Measurements from ENCODE around the gene FZR1. TPM values are rescaled to one million over a fixed set of nuclear protein-coding genes. Genes with fewer than 3 reads are reported as not detected.
"Not testable (repeated sequence)": the region's sequence is repeated elsewhere in the genome, so short reads cannot be mapped to it uniquely, and the experiment has no call there.

Gene FZR1
- total RNA-seq, 2 experiments from 2014 or later = 40.8 to 50.7 TPM

- H3K4me1 Mint-ChIP-seq = no peaks in the 10 kb centered on the region
- H3K27me3 Mint-ChIP-seq = no peaks in the 10 kb centered on the region
- no peak overlapping the region for H3K4me3 Mint-ChIP-seq
- ChIA-PET CTCF (no interaction called here), POLR2A (no interaction called here)
- DNase-seq (no peak), ATAC-seq (no peak)
- peaks cover 22% of the 10 kb centered on the region for H3K36me3 Mint-ChIP-seq (ENCODE audit: low read depth)
- H3K27ac Mint-ChIP-seq = no peak overlapping the region
- no peaks in the 10 kb centered on the region for H3K9me3 Mint-ChIP-seq (ENCODE audit: low read depth)
- intact Hi-C loops (cut with DNase I, micrococcal nuclease) = no loop called here
Measured at GRCh38 chr19:3528539-3529211, 22.6 kb downstream of the FZR1 start.

GRCh38 chr19:3529299-3529698, 23.2 kb downstream of the FZR1 start:
- POLR2A ChIA-PET; ATAC-seq; DNase-seq; H3K4me1 Mint-ChIP-seq; H3K27ac Mint-ChIP-seq; H3K4me3 Mint-ChIP-seq; intact Hi-C loops (cut with DNase I, micrococcal nuclease); H3K27me3 Mint-ChIP-seq; H3K9me3 Mint-ChIP-seq (ENCODE audit: low read depth); CTCF ChIA-PET: not testable (repeated sequence)
- H3K36me3 Mint-ChIP-seq (ENCODE audit: low read depth) = peaks cover 21% of the 10 kb centered on the region

GRCh38 chr19:3530389-3530788, 24.3 kb downstream of the FZR1 start:
- Mint-ChIP-seq H3K9me3 (ENCODE audit: low read depth) (no peaks in the 10 kb centered on the region), H3K4me3 (no peak overlapping the region), H3K4me1 (no peaks in the 10 kb centered on the region), H3K36me3 (ENCODE audit: low read depth) (peaks cover 25% of the 10 kb centered on the region), H3K27me3 (no peaks in the 10 kb centered on the region), H3K27ac (no peak overlapping the region)
- ATAC-seq (no peak), DNase-seq (no peak)
- ChIA-PET POLR2A (no interaction called here), CTCF (no interaction called here)
- intact Hi-C loops (cut with DNase I, micrococcal nuclease) = no loop called here

GRCh38 chr19:3531716-3532115, 25.6 kb downstream of the FZR1 start:
- H3K4me1 Mint-ChIP-seq = no peaks in the 10 kb centered on the region
- H3K27ac Mint-ChIP-seq = no peak overlapping the region
- no peaks in the 10 kb centered on the region for H3K9me3 Mint-ChIP-seq (ENCODE audit: low read depth)
- H3K36me3 Mint-ChIP-seq (ENCODE audit: low read depth) = peaks cover 27% of the 10 kb centered on the region
- ATAC-seq = no peak
- CTCF ChIA-PET = interaction anchor here (0.6 to 1.1 kb wide), 2 partner anchors 16 to 104 kb away, joined by 3 to 4 read pairs; no protein-coding TSS in a partner anchor
- POLR2A ChIA-PET = no interaction called here
- no peaks in the 10 kb centered on the region for H3K27me3 Mint-ChIP-seq
- no peak overlapping the region for H3K4me3 Mint-ChIP-seq
- intact Hi-C loops (cut with DNase I, micrococcal nuclease) = no loop called here
- DNase-seq = no peak

- no peak overlapping the region for H3K27ac Mint-ChIP-seq
- ATAC-seq (no peak), DNase-seq (no peak)
- intact Hi-C loops (cut with DNase I, micrococcal nuclease) = no loop called here
- ChIA-PET POLR2A (no interaction called here), CTCF (interaction anchor here (0.6 kb wide), 1 partner anchor 104 kb away, joined by 3 read pairs; no protein-coding TSS in a partner anchor)
- H3K4me3 Mint-ChIP-seq = no peak overlapping the region
- no peaks in the 10 kb centered on the region for H3K9me3 Mint-ChIP-seq (ENCODE audit: low read depth)
- no peaks in the 10 kb centered on the region for H3K4me1 Mint-ChIP-seq
- H3K36me3 Mint-ChIP-seq (ENCODE audit: low read depth) = peaks cover 22% of the 10 kb centered on the region
- no peaks in the 10 kb centered on the region for H3K27me3 Mint-ChIP-seq
Measured at GRCh38 chr19:3532154-3532786, 26.2 kb downstream of the FZR1 start.

GRCh38 chr19:3533033-3533432, 26.9 kb downstream of the FZR1 start:
- CTCF ChIA-PET = no interaction called here
- H3K27ac Mint-ChIP-seq = no peak overlapping the region
- H3K4me3 Mint-ChIP-seq = no peak overlapping the region
- H3K9me3 Mint-ChIP-seq (ENCODE audit: low read depth) = no peaks in the 10 kb centered on the region
- no peaks in the 10 kb centered on the region for H3K27me3 Mint-ChIP-seq
- H3K36me3 Mint-ChIP-seq (ENCODE audit: low read depth) = peaks cover 20% of the 10 kb centered on the region
- POLR2A ChIA-PET = no interaction called here
- H3K4me1 Mint-ChIP-seq = no peaks in the 10 kb centered on the region
- no peak for DNase-seq
- intact Hi-C loops (cut with DNase I, micrococcal nuclease) = no loop called here
- ATAC-seq = no peak

- Mint-ChIP-seq H3K9me3 (ENCODE audit: low read depth) (no peaks in the 10 kb centered on the region), H3K27me3 (no peaks in the 10 kb centered on the region), H3K4me3 (no peak overlapping the region), H3K4me1 (no peaks in the 10 kb centered on the region), H3K27ac (no peak overlapping the region), H3K36me3 (ENCODE audit: low read depth) (peaks cover 25% of the 10 kb centered on the region)
- POLR2A ChIA-PET = no interaction called here
- DNase-seq (no peak), ATAC-seq (no peak)
- CTCF ChIA-PET = no interaction called here
- intact Hi-C loops (cut with DNase I, micrococcal nuclease) = no loop called here
Measured at GRCh38 chr19:3533563-3534216, 27.6 kb downstream of the FZR1 start.

GRCh38 chr19:3534375-3535234, 28.5 kb downstream of the FZR1 start:
- POLR2A ChIA-PET = no interaction called here
- CTCF ChIA-PET = interaction anchor here (0.7 kb wide), 1 partner anchor 11 kb away, joined by 5 read pairs; no protein-coding TSS in a partner anchor

GRCh38 chr19:3535235-3535535, 29.1 kb downstream of the FZR1 start:
- Mint-ChIP-seq H3K4me3 (no peak overlapping the region), H3K4me1 (no peaks in the 10 kb centered on the region), H3K27ac (no peak overlapping the region), H3K9me3 (ENCODE audit: low read depth) (no peaks in the 10 kb centered on the region), H3K27me3 (no peaks in the 10 kb centered on the region), H3K36me3 (ENCODE audit: low read depth) (peaks cover 33% of the 10 kb centered on the region)
- ATAC-seq (no peak), DNase-seq (no peak)
- intact Hi-C loops (cut with DNase I, micrococcal nuclease) = no loop called here
- ChIA-PET POLR2A (no interaction called here), CTCF (no interaction called here)

More at GRCh38 chr19:3534375-3535234, 28.5 kb downstream of the FZR1 start:
- Mint-ChIP-seq H3K4me1 (no peaks in the 10 kb centered on the region), H3K27ac (no peak overlapping the region), H3K36me3 (ENCODE audit: low read depth) (peaks cover 29% of the 10 kb centered on the region), H3K9me3 (ENCODE audit: low read depth) (no peaks in the 10 kb centered on the region), H3K27me3 (no peaks in the 10 kb centered on the region), H3K4me3 (no peak overlapping the region)
- no peak for DNase-seq
- no peak for ATAC-seq
- intact Hi-C loops (cut with DNase I, micrococcal nuclease) = no loop called here

GRCh38 chr19:3535563-3535965, 29.5 kb downstream of the FZR1 start:
- no peak overlapping the region for H3K4me3 Mint-ChIP-seq

GRCh38 chr19:3535981-3536380, 29.9 kb downstream of the FZR1 start:
- Mint-ChIP-seq H3K36me3 (ENCODE audit: low read depth) (peaks cover 33% of the 10 kb centered on the region), H3K4me3 (no peak overlapping the region), H3K27ac (no peak overlapping the region), H3K27me3 (no peaks in the 10 kb centered on the region), H3K4me1 (no peaks in the 10 kb centered on the region), H3K9me3 (ENCODE audit: low read depth) (no peaks in the 10 kb centered on the region)
- POLR2A ChIA-PET = no interaction called here
- CTCF ChIA-PET = no interaction called here
- intact Hi-C loops (cut with DNase I, micrococcal nuclease) = no loop called here
- DNase-seq (no peak), ATAC-seq (no peak)

More at GRCh38 chr19:3535563-3535965, 29.5 kb downstream of the FZR1 start:
- POLR2A ChIA-PET = no interaction called here
- Mint-ChIP-seq H3K36me3 (ENCODE audit: low read depth) (peaks cover 34% of the 10 kb centered on the region), H3K27ac (no peak overlapping the region), H3K9me3 (ENCODE audit: low read depth) (no peaks in the 10 kb centered on the region), H3K27me3 (no peaks in the 10 kb centered on the region), H3K4me1 (no peaks in the 10 kb centered on the region)
- intact Hi-C loops (cut with DNase I, micrococcal nuclease) = no loop called here
- no peak for DNase-seq
- ATAC-seq = no peak
- CTCF ChIA-PET = no interaction called here

Data from activated CD4-positive, alpha-beta T cell treated with anti-CD3 and anti-CD28 coated beads for 36 hours (primary cell).